Thoracic aorta (tissue), 2 donors: ENCODE data around the gene COX6B2. TPM values are rescaled to one million over a fixed set of nuclear protein-coding genes. Genes with fewer than 3 reads are reported as not detected.

Source experiments
- ATAC-seq: fragments of 150-250 bp; one replicate; pipeline ENCODE4 v1.8.0; 2017; ENCODE audit warnings: low read depth; ENCODE audit not compliant: insufficient number of reproducible peaks, low FRiP score
- DNase-seq: peaks from one replicate; pipeline ENCODE4 v3.0.0-alpha.2; 2020; ENCODE audit warnings: low spot score
- H3K27ac ChIP-seq, 2 donors: fragments of 200-600 bp; sonication (generic); 1 replicate in 1 of 2; 2 replicates in 1 of 2; pipeline ENCODE4 v1.5.1; 2016; ENCODE audit warnings: mild to moderate bottlenecking in 2 of 2, moderate library complexity in 2 of 2
- H3K27me3 ChIP-seq: fragments of 200-600 bp; sonication (generic); replicated peaks from 2 replicates; pipeline ENCODE4 v1.6.0; 2016; ENCODE audit warnings: mild to moderate bottlenecking; ENCODE audit not compliant: insufficient read depth
- H3K36me3 ChIP-seq: fragments of 200-600 bp; sonication (generic); one replicate; pipeline ENCODE4 v1.5.1; 2016
- H3K4me1 ChIP-seq, 2 donors: fragments of 200-600 bp; sonication (generic); 1 replicate in 1 of 2; 2 replicates in 1 of 2; pipeline versions ENCODE4 v1.5.1 to v1.6.0; 2016; ENCODE audit warnings: low read depth in 2 of 2, mild to moderate bottlenecking in 1 of 2; ENCODE audit not compliant: control insufficient read depth in 1 of 2
- H3K4me3 ChIP-seq: fragments of 200-600 bp; sonication (generic); 2 replicates; pipeline ENCODE4 v1.5.1; 2016; ENCODE audit warnings: mild to moderate bottlenecking
- H3K9me3 ChIP-seq: fragments of 200-600 bp; sonication (generic); 2 replicates; pipeline ENCODE4 v1.5.1; 2016
- CTCF ChIP-seq: fragments of 200-600 bp; sonication (generic); IDR thresholded peaks from one replicate; pipeline ENCODE4 v1.5.1; 2019; ENCODE audit warnings: antibody characterized with exemption
- total RNA-seq, 2 donors: library from RNA; depleted of rRNA; stranded (reverse); fragments of >200 nt; gene quantifications; one replicate each; pipeline versions ENCODE4 v1.1.0 to v1.2.3, GENCODE V29; 2016

The COX6B2 gene
- total RNA-seq, 2 donors from 2014 or later = not detected

DNA sequence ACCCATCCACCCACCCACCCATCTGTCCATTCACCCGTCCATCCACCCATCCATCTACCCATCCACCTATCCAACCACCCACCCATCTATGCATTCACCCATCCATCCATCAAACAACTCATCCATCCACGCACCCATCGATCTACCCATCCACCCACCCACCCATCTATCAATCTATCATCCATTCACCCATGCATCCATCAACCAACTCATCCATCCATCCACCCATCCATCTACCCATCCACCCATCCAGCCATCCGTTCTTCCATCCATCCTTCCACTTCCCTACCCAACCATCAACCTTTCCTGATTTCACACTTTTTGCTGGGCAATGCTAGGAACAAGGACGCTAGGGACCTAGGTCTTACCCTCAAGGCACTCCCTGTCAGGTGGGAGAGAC lies 27.5 kb upstream of the COX6B2 start:
- TF ChIP-seq CTCF = no peak
- Histone ChIP-seq H3K9me3 (no peaks in the 10 kb centered on the region), H3K4me3 (no peak overlapping the region), H3K36me3 (no peaks in the 10 kb centered on the region), H3K27me3 (no peaks in the 10 kb centered on the region), H3K27ac (no peak overlapping the region), H3K4me1 (peaks cover 18 to 24% of the 10 kb centered on the region in 2 donors)
- DNase-seq = no peak
- no peak for ATAC-seq

GRCh38 chr19:55379174-55379573 lies 24.7 kb upstream of the COX6B2 start:
- DNase-seq (no peak), ATAC-seq (no peak)
- no peaks in the 10 kb centered on the region for H3K9me3 ChIP-seq
- no peaks in the 10 kb centered on the region for H3K36me3 ChIP-seq
- H3K27me3 ChIP-seq = peaks cover 8% of the 10 kb centered on the region
- peaks cover 4 to 5% of the 10 kb centered on the region in 2 donors for H3K4me1 ChIP-seq
- no peak for TF ChIP-seq CTCF
- no peak overlapping the region for H3K27ac ChIP-seq
- H3K4me3 ChIP-seq = no peak overlapping the region

GRCh38 chr19:55377356-55378131 lies 23.0 kb upstream of the COX6B2 start:
- no peaks in the 10 kb centered on the region for H3K4me1 ChIP-seq
- no peak overlapping the region for H3K27ac ChIP-seq
- H3K4me3 ChIP-seq = no peak overlapping the region
- ATAC-seq = no peak
- no peaks in the 10 kb centered on the region for H3K36me3 ChIP-seq
- no peak for DNase-seq
- peaks cover 8% of the 10 kb centered on the region for H3K27me3 ChIP-seq
- no peak for TF ChIP-seq CTCF
- H3K9me3 ChIP-seq = no peaks in the 10 kb centered on the region

DNA sequence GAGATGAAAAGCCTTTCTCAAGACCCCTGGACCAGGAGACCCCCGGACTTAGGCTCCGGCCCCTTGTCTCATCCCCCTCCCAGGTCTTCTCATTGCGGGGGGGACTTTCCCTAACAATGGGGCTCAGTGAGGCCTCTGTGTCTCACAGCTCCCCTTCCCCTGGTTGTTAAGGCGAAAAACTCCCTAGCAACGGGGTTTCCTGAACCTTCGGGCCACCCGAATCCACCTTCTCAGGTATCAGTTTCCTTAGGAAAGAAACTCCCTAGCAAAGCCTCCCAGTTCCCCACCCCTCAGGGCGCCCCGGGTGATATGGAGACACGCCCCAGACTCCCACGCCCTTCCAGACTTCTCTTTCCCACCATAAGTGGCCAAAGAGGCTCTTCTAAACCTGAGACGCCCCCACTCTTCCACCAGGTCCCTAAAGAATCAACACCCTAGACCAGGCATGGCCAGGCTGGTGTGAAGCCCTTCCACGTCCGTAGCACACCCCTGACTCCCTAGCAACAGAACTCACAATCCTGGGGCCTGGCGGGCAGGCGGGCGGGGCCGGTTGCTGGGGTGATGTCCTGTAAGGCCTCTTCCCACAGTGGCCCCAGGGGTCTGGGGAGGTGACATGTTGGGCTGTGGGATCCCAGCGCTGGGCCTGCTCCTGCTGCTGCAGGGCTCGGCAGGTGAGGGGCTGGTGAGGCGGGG lies 21.9 kb upstream of the COX6B2 start, which contains the start of gene TMEM190:
Gene TMEM190, plus strand, starts transcription at position 586 of the 693 bp plus-strand sequence. Its CDS starts 28 bp downstream, at position 614.
- no peaks in the 10 kb centered on the region for H3K4me1 ChIP-seq
- TF ChIP-seq CTCF = no peak
- no peak within 1 kb of the TSS for H3K4me3 ChIP-seq
- no peak within 1 kb of the TSS for H3K27ac ChIP-seq
- peaks cover 8% of the 10 kb centered on the region for H3K27me3 ChIP-seq
- ATAC-seq (no peak), DNase-seq (no peak)
- H3K36me3 ChIP-seq = no peaks in the 10 kb centered on the region
- H3K9me3 ChIP-seq = no peaks in the 10 kb centered on the region

- no peak overlapping the region for H3K27ac ChIP-seq
- peaks cover 0 to 6% of the 10 kb centered on the region in 2 donors for H3K4me1 ChIP-seq
- H3K27me3 ChIP-seq = peaks cover 14% of the 10 kb centered on the region
- ATAC-seq (no peak), DNase-seq (no peak)
- H3K4me3 ChIP-seq = no peak overlapping the region
- no peak for TF ChIP-seq CTCF
- no peaks in the 10 kb centered on the region for H3K9me3 ChIP-seq
- no peaks in the 10 kb centered on the region for H3K36me3 ChIP-seq
These were observed 19.7 kb upstream of the COX6B2 start for GRCh38 chr19:55373993-55374757.
